Upper lobe of right lung (tissue), 1 donor: ENCODE data around the gene TCF7L2. TPM values are rescaled to one million over a fixed set of nuclear protein-coding genes. Genes with fewer than 3 reads are reported as not detected.

ENCODE experiments used
- ATAC-seq: fragments of 200-7000 bp; cut with Tn5 transposase; one replicate; pipeline ENCODE4 v1.9.1; 2020; ENCODE audit warnings: mild to moderate bottlenecking, moderate library complexity
- DNase-seq: peaks from one replicate; pipeline ENCODE4 v3.0.0-alpha.2; 2020
- H3K27ac ChIP-seq: fragments of 200-600 bp; one replicate; pipeline ENCODE4 v1.8.0; 2022
- H3K27me3 ChIP-seq: fragments of 200-600 bp; one replicate; pipeline ENCODE4 v1.8.0; 2022; ENCODE audit warnings: mild to moderate bottlenecking
- H3K36me3 ChIP-seq: fragments of 200-600 bp; one replicate; pipeline ENCODE4 v1.8.0; 2022
- H3K4me1 ChIP-seq: fragments of 200-600 bp; one replicate; pipeline ENCODE4 v1.8.0; 2022
- H3K4me3 ChIP-seq: fragments of 200-600 bp; one replicate; pipeline ENCODE4 v1.8.0; 2022; ENCODE audit warnings: mild to moderate bottlenecking
- H3K9me3 ChIP-seq: fragments of 200-600 bp; one replicate; pipeline ENCODE4 v1.8.0; 2022
- CTCF ChIP-seq: fragments of 200-600 bp; IDR thresholded peaks from one replicate; pipeline ENCODE4 v1.8.0; 2022; ENCODE audit warnings: antibody characterized with exemption
- intact Hi-C: fragments of 100-400 bp; cut with DNase I; formaldehyde crosslinking; loops from one replicate; pipeline ENCODE4 v1.11.0; 2022
- long read RNA-seq: library from polyadenylated mRNA; unstranded; transcript quantifications from one replicate; pipeline ENCODE4 v2.0.0, GENCODE V29; 2021
- total RNA-seq: library from RNA; stranded (reverse); fragmentation: NEBNext Ultra II Directional; extraction: Animal tissue kit (Norgen Biotek cat#: 25700); gene quantifications from one replicate; pipeline ENCODE4 v1.2.1, GENCODE V29; 2021
- donor health status: DM: no; HTN: yes; CAD: no; lungs with severe emphysema.

Gene TCF7L2
- 47.4 TPM for total RNA-seq
- long read RNA-seq, partial matches to known transcripts = 10 of 36 reads
- long read RNA-seq, other reads (novel, unspliced or antisense) = 26 of 36 reads

GRCh38 chr10:112949875-112950507 is at the start of gene TCF7L2:
Gene TCF7L2, plus strand, starts transcription at chr10:112950247. Its CDS starts 510 bp downstream, at chr10:112950757.
- Histone ChIP-seq H3K9me3 (no peaks in the 10 kb centered on the region), H3K27me3 (no peaks in the 10 kb centered on the region), H3K4me1 (peaks cover 38% of the 10 kb centered on the region), H3K27ac (peak within 1 kb of the TSS; percentile 82), H3K4me3 (peak within 1 kb of the TSS; percentile 84), H3K36me3 (no peaks in the 10 kb centered on the region)
- ATAC-seq = peak; percentile 94
- TF ChIP-seq CTCF = no peak
- peak; percentile 97 for DNase-seq
- intact Hi-C loops = no loop called here

GRCh38 chr10:112902730-112903129 is 47.3 kb upstream of the TCF7L2 start:
- Histone ChIP-seq H3K4me1 (no peaks in the 10 kb centered on the region), H3K36me3 (no peaks in the 10 kb centered on the region), H3K27ac (no peak overlapping the region), H3K9me3 (no peaks in the 10 kb centered on the region), H3K27me3 (no peaks in the 10 kb centered on the region), H3K4me3 (no peak overlapping the region)
- DNase-seq = no peak
- intact Hi-C loops = no loop called here
- no peak for TF ChIP-seq CTCF
- ATAC-seq = no peak

- Histone ChIP-seq H3K4me3 (no peak overlapping the region), H3K4me1 (no peaks in the 10 kb centered on the region), H3K9me3 (no peaks in the 10 kb centered on the region), H3K27me3 (no peaks in the 10 kb centered on the region), H3K36me3 (no peaks in the 10 kb centered on the region), H3K27ac (no peak overlapping the region)
- ATAC-seq = no peak
- DNase-seq = no peak
- intact Hi-C loops = no loop called here
- TF ChIP-seq CTCF = no peak
Observed at GRCh38 chr10:112904000-112904399, 46.0 kb upstream of the TCF7L2 start.

GRCh38 chr10:112906945-112907344 is 43.1 kb upstream of the TCF7L2 start:
- ATAC-seq (no peak), DNase-seq (no peak)
- no peak for TF ChIP-seq CTCF
- H3K4me3 ChIP-seq = no peak overlapping the region
- no peaks in the 10 kb centered on the region for H3K27me3 ChIP-seq
- H3K9me3 ChIP-seq = no peaks in the 10 kb centered on the region
- no peaks in the 10 kb centered on the region for H3K4me1 ChIP-seq
- intact Hi-C loops = no loop called here
- no peaks in the 10 kb centered on the region for H3K36me3 ChIP-seq
- no peak overlapping the region for H3K27ac ChIP-seq

GRCh38 chr10:112907893-112908292 is 42.2 kb upstream of the TCF7L2 start:
- Histone ChIP-seq H3K36me3 (no peaks in the 10 kb centered on the region), H3K27ac (no peak overlapping the region), H3K4me1 (no peaks in the 10 kb centered on the region), H3K9me3 (no peaks in the 10 kb centered on the region), H3K4me3 (no peak overlapping the region), H3K27me3 (no peaks in the 10 kb centered on the region)
- no peak for TF ChIP-seq CTCF
- intact Hi-C loops = no loop called here
- DNase-seq (no peak), ATAC-seq (no peak)
